Measurements from ENCODE around the gene SMIM12.

Gene SMIM12, protein sequence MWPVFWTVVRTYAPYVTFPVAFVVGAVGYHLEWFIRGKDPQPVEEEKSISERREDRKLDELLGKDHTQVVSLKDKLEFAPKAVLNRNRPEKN

DNA sequence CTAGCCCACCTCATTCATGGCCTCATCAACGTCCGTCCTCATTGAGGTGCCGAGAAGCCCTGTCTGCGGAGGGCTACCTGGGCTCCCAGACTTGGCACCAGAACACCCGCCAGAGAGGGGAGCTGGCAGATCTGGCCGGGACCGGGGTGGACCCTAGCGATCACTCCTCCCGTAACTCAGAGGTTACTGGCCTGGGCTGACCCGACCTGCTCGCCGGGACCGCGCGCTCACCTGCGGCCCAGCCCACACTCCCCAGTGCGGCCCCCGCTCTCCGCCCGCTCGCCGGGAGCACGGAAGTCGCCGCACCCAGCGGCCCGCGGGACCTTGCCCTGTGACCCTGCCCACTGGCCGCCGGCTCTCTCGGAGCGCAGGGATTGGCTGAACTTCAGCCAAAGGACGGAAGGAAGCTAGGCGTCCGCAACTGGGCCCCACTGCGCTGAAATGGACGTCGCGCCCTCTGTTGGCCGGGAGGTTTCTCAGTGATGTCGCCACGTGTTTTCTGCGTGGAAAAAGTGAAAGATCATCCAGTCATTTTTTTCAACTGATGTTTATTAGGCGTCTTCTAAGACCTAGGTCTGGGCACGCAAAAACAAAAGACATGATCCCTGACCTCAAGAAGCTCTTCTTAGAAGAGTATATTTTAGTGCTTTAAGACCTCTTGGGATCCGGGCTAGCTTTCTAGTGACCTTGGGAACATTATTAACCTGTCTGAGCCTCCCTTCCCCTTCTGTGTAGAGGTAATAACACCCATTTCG is at the start of gene SMIM12:
Gene SMIM12, minus strand, starts transcription at position 304 of the 755 bp plus-strand sequence. CDS start 3,772 bp downstream, outside the sequence.
- DNase-seq (ENCODE audit: low read depth, low spot score) = peak; percentile 93
- in situ Hi-C loops (cut with HindIII; ENCODE audit: low sequenced_read_pairs) = no loop called here
- H3K4me3 ChIP-seq (ENCODE audit: low read depth, low read length) = peak within 1 kb of the TSS; percentile 76
- TF ChIP-seq, protein P1, sequence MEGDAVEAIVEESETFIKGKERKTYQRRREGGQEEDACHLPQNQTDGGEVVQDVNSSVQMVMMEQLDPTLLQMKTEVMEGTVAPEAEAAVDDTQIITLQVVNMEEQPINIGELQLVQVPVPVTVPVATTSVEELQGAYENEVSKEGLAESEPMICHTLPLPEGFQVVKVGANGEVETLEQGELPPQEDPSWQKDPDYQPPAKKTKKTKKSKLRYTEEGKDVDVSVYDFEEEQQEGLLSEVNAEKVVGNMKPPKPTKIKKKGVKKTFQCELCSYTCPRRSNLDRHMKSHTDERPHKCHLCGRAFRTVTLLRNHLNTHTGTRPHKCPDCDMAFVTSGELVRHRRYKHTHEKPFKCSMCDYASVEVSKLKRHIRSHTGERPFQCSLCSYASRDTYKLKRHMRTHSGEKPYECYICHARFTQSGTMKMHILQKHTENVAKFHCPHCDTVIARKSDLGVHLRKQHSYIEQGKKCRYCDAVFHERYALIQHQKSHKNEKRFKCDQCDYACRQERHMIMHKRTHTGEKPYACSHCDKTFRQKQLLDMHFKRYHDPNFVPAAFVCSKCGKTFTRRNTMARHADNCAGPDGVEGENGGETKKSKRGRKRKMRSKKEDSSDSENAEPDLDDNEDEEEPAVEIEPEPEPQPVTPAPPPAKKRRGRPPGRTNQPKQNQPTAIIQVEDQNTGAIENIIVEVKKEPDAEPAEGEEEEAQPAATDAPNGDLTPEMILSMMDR (IDR thresholded peaks at IDR 0.05; ENCODE audit: low read depth, low read length) = peak; percentile 89

DNA sequence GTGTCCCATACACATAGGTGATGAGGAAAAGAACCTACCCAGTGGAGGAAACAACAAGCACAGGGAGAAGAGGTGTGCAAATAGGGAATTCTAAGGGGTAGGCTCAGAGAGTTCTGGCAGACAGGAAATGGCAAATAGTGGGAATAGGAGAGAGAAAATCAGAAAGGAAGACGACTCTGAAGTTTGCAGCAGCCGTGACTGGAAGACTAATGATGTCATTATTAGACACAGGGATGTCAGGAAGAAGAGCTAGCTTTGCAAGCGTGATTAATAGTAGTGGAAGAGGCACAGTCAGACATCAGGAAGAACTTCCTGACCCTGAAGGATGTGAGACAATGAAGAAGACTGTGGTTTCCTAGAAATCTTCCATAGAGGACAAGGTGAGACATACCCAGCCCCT is 48.8 kb upstream of the SMIM12 start:
- no peak overlapping the region for H3K4me3 ChIP-seq (ENCODE audit: low read depth, low read length)
- no peak for DNase-seq (ENCODE audit: low read depth, low spot score)
- in situ Hi-C loops (cut with HindIII; ENCODE audit: low sequenced_read_pairs) = no loop called here
- TF ChIP-seq, protein P1 (IDR thresholded peaks at IDR 0.05; ENCODE audit: low read depth, low read length) = no peak

DNA sequence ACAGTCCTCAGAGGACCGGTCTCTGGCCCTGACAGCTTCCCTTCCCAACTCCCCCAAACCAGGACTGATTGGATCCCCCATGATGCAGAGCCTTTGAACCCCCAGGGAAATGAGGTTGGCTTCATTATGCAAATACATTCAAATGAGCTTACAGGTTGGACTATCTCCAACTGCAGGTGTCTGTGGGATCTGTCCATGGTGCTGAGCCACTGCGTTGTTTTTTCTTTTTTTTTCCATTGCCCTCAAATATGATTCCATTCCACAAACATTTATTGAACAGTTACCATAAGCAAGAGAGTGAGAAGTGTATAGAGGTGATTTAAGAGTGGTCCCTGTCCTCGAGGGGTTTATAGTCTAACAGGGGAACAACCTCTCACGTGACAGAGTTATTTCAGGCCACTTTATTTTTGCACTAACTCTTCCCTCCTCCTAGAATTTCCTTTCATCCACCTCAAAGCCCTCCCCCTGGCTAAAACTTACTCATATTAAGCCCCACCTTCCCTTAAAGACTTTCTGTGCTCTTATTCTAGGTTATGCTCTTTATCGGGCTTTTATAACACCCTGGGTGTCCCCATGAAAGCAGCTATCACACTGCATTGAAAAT is 48.0 kb upstream of the SMIM12 start:
- TF ChIP-seq, protein P1 (IDR thresholded peaks at IDR 0.05; ENCODE audit: low read depth, low read length) = no peak
- DNase-seq (ENCODE audit: low read depth, low spot score) = no peak
- in situ Hi-C loops (cut with HindIII; ENCODE audit: low sequenced_read_pairs) = no loop called here

DNA sequence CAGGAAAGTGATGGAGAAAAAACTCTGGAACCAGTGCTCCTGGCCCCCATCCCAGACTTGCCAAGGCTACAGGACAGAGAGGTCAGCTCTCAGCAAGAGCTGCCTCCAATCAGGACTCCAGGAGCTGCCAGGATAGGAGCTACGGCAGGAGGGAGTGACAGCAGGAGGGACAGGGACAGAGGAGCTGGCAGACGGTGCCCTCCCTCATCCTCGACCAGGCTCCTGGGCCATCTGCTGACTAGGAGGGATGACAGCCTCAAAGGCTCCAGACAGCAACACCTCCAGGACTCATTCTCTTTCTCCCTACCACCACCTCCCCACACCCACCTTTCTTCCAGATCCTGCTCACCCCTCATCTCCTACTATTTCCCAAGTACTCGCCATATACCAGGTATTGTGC is 47.2 kb upstream of the SMIM12 start:
- no peak for DNase-seq (ENCODE audit: low read depth, low spot score)
- in situ Hi-C loops (cut with HindIII; ENCODE audit: low sequenced_read_pairs) = no loop called here
- TF ChIP-seq, protein P1 (IDR thresholded peaks at IDR 0.05; ENCODE audit: low read depth, low read length) = no peak
- H3K4me3 ChIP-seq (ENCODE audit: low read depth, low read length) = no peak overlapping the region

More for the DNA sequence above, 48.0 kb upstream of the SMIM12 start:
- H3K4me3 ChIP-seq (ENCODE audit: low read depth, low read length) = no peak overlapping the region

DNA sequence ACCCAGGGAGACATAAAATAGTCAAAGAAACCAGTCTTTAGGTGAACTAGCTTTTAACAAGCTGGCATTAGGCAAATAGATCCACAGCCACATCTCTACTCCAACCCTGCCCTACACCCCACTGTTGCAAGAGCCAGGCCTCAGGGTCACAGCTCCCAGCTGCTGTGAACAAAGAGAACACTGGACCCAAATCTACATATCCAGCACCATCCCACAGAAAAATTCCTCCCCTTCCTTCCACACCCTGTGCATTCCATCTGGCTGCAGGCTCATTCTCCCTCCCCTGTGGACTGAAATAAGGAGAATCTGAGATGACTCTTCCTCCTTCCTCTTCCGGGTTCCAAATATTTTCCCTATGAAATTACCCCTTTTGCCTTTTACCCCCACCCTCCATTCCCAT is 46.7 kb upstream of the SMIM12 start:
- in situ Hi-C loops (cut with HindIII; ENCODE audit: low sequenced_read_pairs) = no loop called here
- no peak overlapping the region for H3K4me3 ChIP-seq (ENCODE audit: low read depth, low read length)
- TF ChIP-seq, protein P1 (IDR thresholded peaks at IDR 0.05; ENCODE audit: low read depth, low read length) = no peak
- DNase-seq (ENCODE audit: low read depth, low spot score) = no peak

DNA sequence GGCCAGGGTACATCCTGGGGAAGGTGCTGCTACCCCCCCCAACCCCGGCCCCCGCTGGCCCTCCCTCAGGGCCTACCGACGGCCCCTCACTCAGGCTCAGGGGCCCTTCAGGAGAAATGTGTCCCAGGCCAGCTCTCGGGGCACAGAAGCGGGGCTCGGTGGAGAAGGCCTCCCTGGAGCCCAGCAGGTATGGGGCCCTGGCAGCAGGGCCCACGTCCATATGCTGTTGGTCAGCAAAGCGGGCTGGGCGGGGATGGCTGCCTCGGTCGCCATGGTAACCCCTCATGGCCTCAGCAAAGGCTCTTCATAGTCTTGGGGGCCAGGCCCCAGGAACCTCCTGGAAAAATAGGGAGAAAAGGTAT is 45.5 kb upstream of the SMIM12 start:
- in situ Hi-C loops (cut with HindIII; ENCODE audit: low sequenced_read_pairs) = no loop called here
- TF ChIP-seq, protein P1 (IDR thresholded peaks at IDR 0.05; ENCODE audit: low read depth, low read length) = no peak
- DNase-seq (ENCODE audit: low read depth, low spot score) = no peak
- no peak overlapping the region for H3K4me3 ChIP-seq (ENCODE audit: low read depth, low read length)

All from astrocyte of the spinal cord (primary cell).